Rectal smooth muscle tissue (tissue), 1 donor: ENCODE data around the gene OR5C1.
"Not testable (repeated sequence)": the region's sequence is repeated elsewhere in the genome, so short reads cannot be mapped to it uniquely, and the experiment has no call there.

Source experiments
- H3K27ac ChIP-seq: one replicate; pipeline ENCODE4 v1.7.0; 2013; ENCODE audit warnings: low read depth, low read length, inconsistent platforms
- H3K27me3 ChIP-seq: one replicate; pipeline ENCODE4 v1.7.0; 2013; ENCODE audit warnings: low read length; ENCODE audit not compliant: control insufficient read depth, insufficient read depth
- H3K36me3 ChIP-seq: one replicate; pipeline ENCODE4 v1.7.0; 2013; ENCODE audit warnings: low read length; ENCODE audit not compliant: control insufficient read depth, insufficient read depth
- H3K4me1 ChIP-seq: one replicate; pipeline ENCODE4 v1.7.0; 2013; ENCODE audit warnings: low read length; ENCODE audit not compliant: control insufficient read depth, insufficient read depth
- H3K4me3 ChIP-seq: one replicate; pipeline ENCODE4 v1.7.0; 2013; ENCODE audit warnings: low read length
- H3K9ac ChIP-seq: one replicate; pipeline ENCODE4 v1.7.0; 2013; ENCODE audit warnings: low read length

OR5C1 gene

GRCh38 chr9:122816163-122816867, 27.6 kb downstream of the OR5C1 start:
- H3K27me3 ChIP-seq: no peaks in the 10 kb centered on the region
- no peak overlapping the region for H3K4me3 ChIP-seq
- no peaks in the 10 kb centered on the region for H3K36me3 ChIP-seq
- no peak overlapping the region for H3K9ac ChIP-seq
- H3K4me1 ChIP-seq: no peaks in the 10 kb centered on the region
- H3K27ac ChIP-seq: no peak overlapping the region

GRCh38 chr9:122819326-122819725, 30.6 kb downstream of the OR5C1 start:
- no peak overlapping the region for H3K4me3 ChIP-seq
- no peaks in the 10 kb centered on the region for H3K4me1 ChIP-seq
- no peak overlapping the region for H3K27ac ChIP-seq
- no peaks in the 10 kb centered on the region for H3K27me3 ChIP-seq
- peaks cover 11% of the 10 kb centered on the region for H3K36me3 ChIP-seq
- H3K9ac ChIP-seq: no peak overlapping the region

- Histone ChIP-seq H3K36me3 (peaks cover 11% of the 10 kb centered on the region), H3K27me3 (no peaks in the 10 kb centered on the region), H3K9ac (no peak overlapping the region), H3K4me3 (no peak overlapping the region), H3K4me1 (no peaks in the 10 kb centered on the region), H3K27ac (no peak overlapping the region)
Observed at GRCh38 chr9:122819791-122820489, 31.2 kb downstream of the OR5C1 start.

- no peaks in the 10 kb centered on the region for H3K27me3 ChIP-seq
- peaks cover 11% of the 10 kb centered on the region for H3K36me3 ChIP-seq
- H3K9ac ChIP-seq: no peak overlapping the region
- no peak overlapping the region for H3K4me3 ChIP-seq
- no peak overlapping the region for H3K27ac ChIP-seq
- no peaks in the 10 kb centered on the region for H3K4me1 ChIP-seq
Observed at GRCh38 chr9:122820490-122820845, 31.7 kb downstream of the OR5C1 start.

GRCh38 chr9:122821278-122821943, 32.7 kb downstream of the OR5C1 start:
- Histone ChIP-seq H3K4me1 (peaks cover 2% of the 10 kb centered on the region), H3K27ac (no peak overlapping the region), H3K4me3 (no peak overlapping the region), H3K36me3 (peaks cover 11% of the 10 kb centered on the region), H3K27me3 (no peaks in the 10 kb centered on the region), H3K9ac (no peak overlapping the region)

GRCh38 chr9:122822056-122822455, 33.3 kb downstream of the OR5C1 start:
- peaks cover 11% of the 10 kb centered on the region for H3K36me3 ChIP-seq
- H3K4me1 ChIP-seq: peaks cover 2% of the 10 kb centered on the region
- no peak overlapping the region for H3K4me3 ChIP-seq
- no peaks in the 10 kb centered on the region for H3K27me3 ChIP-seq
- no peak overlapping the region for H3K9ac ChIP-seq
- H3K27ac ChIP-seq: no peak overlapping the region

GRCh38 chr9:122822938-122823337, 34.2 kb downstream of the OR5C1 start:
- no peaks in the 10 kb centered on the region for H3K27me3 ChIP-seq
- peaks cover 11% of the 10 kb centered on the region for H3K36me3 ChIP-seq
- no peak overlapping the region for H3K9ac ChIP-seq
- H3K4me1 ChIP-seq: peaks cover 2% of the 10 kb centered on the region
- H3K4me3 ChIP-seq: no peak overlapping the region
- no peak overlapping the region for H3K27ac ChIP-seq

- peak overlapping the region; percentile 99 for H3K27ac ChIP-seq
- H3K27me3 ChIP-seq: no peaks in the 10 kb centered on the region
- no peak overlapping the region for H3K9ac ChIP-seq
- peak overlapping the region; percentile 96 for H3K4me3 ChIP-seq
- peaks cover 2% of the 10 kb centered on the region for H3K4me1 ChIP-seq
- H3K36me3 ChIP-seq: peaks cover 3% of the 10 kb centered on the region
Observed at GRCh38 chr9:122827761-122828093, 39.0 kb downstream of the OR5C1 start.

- H3K9ac ChIP-seq, H3K4me1 ChIP-seq, H3K27me3 ChIP-seq, H3K36me3 ChIP-seq: not testable (repeated sequence)
- Histone ChIP-seq H3K4me3 (peak overlapping the region; percentile 96), H3K27ac (peak overlapping the region; percentile 99)
Observed at GRCh38 chr9:122828965-122829284, 40.2 kb downstream of the OR5C1 start.

- H3K27me3 ChIP-seq: no peaks in the 10 kb centered on the region
- no peaks in the 10 kb centered on the region for H3K4me1 ChIP-seq
- no peak overlapping the region for H3K27ac ChIP-seq
- no peak overlapping the region for H3K9ac ChIP-seq
- H3K36me3 ChIP-seq: no peaks in the 10 kb centered on the region
- H3K4me3 ChIP-seq: no peak overlapping the region
Observed at GRCh38 chr9:122832194-122832593, 43.5 kb downstream of the OR5C1 start.

- H3K27me3 ChIP-seq: no peaks in the 10 kb centered on the region
- no peak overlapping the region for H3K27ac ChIP-seq
- H3K4me3 ChIP-seq: no peak overlapping the region
- H3K9ac ChIP-seq: no peak overlapping the region
- H3K4me1 ChIP-seq: no peaks in the 10 kb centered on the region
- no peaks in the 10 kb centered on the region for H3K36me3 ChIP-seq
Observed at GRCh38 chr9:122835313-122835731, 46.6 kb downstream of the OR5C1 start.

GRCh38 chr9:122837266-122837850, 48.6 kb downstream of the OR5C1 start:
- no peaks in the 10 kb centered on the region for H3K36me3 ChIP-seq
- H3K27ac ChIP-seq: no peak overlapping the region
- no peak overlapping the region for H3K4me3 ChIP-seq
- H3K9ac ChIP-seq: no peak overlapping the region
- H3K27me3 ChIP-seq: no peaks in the 10 kb centered on the region
- no peaks in the 10 kb centered on the region for H3K4me1 ChIP-seq
